H1 (cell line): Measurements from ENCODE around the gene ASXL2. TPM values are rescaled to one million over a fixed set of nuclear protein-coding genes. Genes with fewer than 3 reads are reported as not detected.

Experiments
- CTCF ChIA-PET: fragments of 300-600 bp; sonication (Branson Sonifier 250); formaldehyde crosslinking; loops from one replicate; lab custom pipeline; 2021; ENCODE audit not compliant: partially characterized antibody; lab: Charles Lee
- POLR2A ChIA-PET: fragments of 300-600 bp; sonication (Branson Sonifier 250); formaldehyde crosslinking; loops from one replicate; lab custom pipeline; 2021; ENCODE audit warnings: inconsistent platforms; ENCODE audit not compliant: partially characterized antibody; lab: Charles Lee
- DNase-seq, 2 experiments: peaks; one replicate each; pipeline versions ENCODE4 v3.0.0 to v3.0.0-alpha.2; 2010 to 2022; ENCODE audit warnings: low spot score in 2 of 2, low read depth in 1 of 2, mixed read lengths in 1 of 2
- FAIRE-seq: peaks from 2 replicates; lab custom pipeline; 2011; peaks lifted over from hg19 to GRCh38; lab: Jason Lieb, UNC
- H2AFZ ChIP-seq: 2 replicates; pipeline ENCODE4 v1.8.1; 2012; ENCODE audit warnings: low read length, inconsistent platforms
- H2AK5ac ChIP-seq: 2 replicates; pipeline ENCODE4 v1.6.1; 2013; ENCODE audit warnings: low read depth, low read length
- H2BK120ac ChIP-seq: replicated peaks from 2 replicates; pipeline ENCODE3; 2013; ENCODE audit warnings: low read depth, low read length, inconsistent platforms
- H2BK12ac ChIP-seq: 2 replicates; pipeline ENCODE4 v1.6.1; 2013; ENCODE audit warnings: low read depth, low read length
- H2BK15ac ChIP-seq: 2 replicates; pipeline ENCODE4 v1.6.1; 2013; ENCODE audit warnings: low read length
- H2BK20ac ChIP-seq: 2 replicates; pipeline ENCODE4 v1.6.1; 2013; ENCODE audit warnings: low read length
- H2BK5ac ChIP-seq: 2 replicates; pipeline ENCODE4 v1.6.1; 2013; ENCODE audit warnings: low read depth, low read length
- H3K14ac ChIP-seq: 2 replicates; pipeline ENCODE4 v1.6.1; 2013; ENCODE audit warnings: inconsistent platforms; ENCODE audit not compliant: insufficient read length
- H3K18ac ChIP-seq: 2 replicates; pipeline ENCODE4 v1.6.1; 2013; ENCODE audit warnings: low read length; ENCODE audit errors: extremely low read depth
- H3K23ac ChIP-seq: 2 replicates; pipeline ENCODE4 v1.6.1; 2013; ENCODE audit warnings: inconsistent platforms; ENCODE audit not compliant: insufficient read length
- H3K23me2 ChIP-seq: 2 replicates; pipeline ENCODE4 v1.6.1; 2013; ENCODE audit warnings: low read depth, low read length
- H3K27ac ChIP-seq: 2 replicates; pipeline ENCODE4 v1.6.1; 2011; ENCODE audit warnings: low read depth, low read length, inconsistent platforms
- H3K27me3 ChIP-seq, 4 experiments: replicated peaks in 1 of 4; 1 replicate in 1 of 4; 2 replicates in 3 of 4; pipeline versions ENCODE4 v1.6.1 to v1.8.1; 2011 to 2013; ENCODE audit warnings: low read length in 3 of 4, mild to moderate bottlenecking in 3 of 4, inconsistent platforms in 2 of 4, mixed read lengths in 2 of 4, moderate library complexity in 1 of 4; ENCODE audit not compliant: control insufficient read depth in 3 of 4, insufficient read depth in 3 of 4; ENCODE audit errors: extremely low read depth in 1 of 4
- H3K36me3 ChIP-seq, 4 experiments: 2 replicates each; pipeline versions ENCODE4 v1.6.1 to v1.8.1; 2011 to 2013; ENCODE audit warnings: mild to moderate bottlenecking in 4 of 4, low read length in 3 of 4, moderate library complexity in 2 of 4, control low read depth in 1 of 4, inconsistent platforms in 1 of 4; ENCODE audit not compliant: insufficient read depth in 4 of 4, control insufficient read depth in 2 of 4
- H3K4ac ChIP-seq: replicated peaks from 2 replicates; pipeline ENCODE3; 2013; ENCODE audit warnings: low read length, low read depth, mixed read lengths, inconsistent platforms; ENCODE audit not compliant: insufficient read length
- H3K4me1 ChIP-seq, 4 experiments: replicated peaks in 1 of 4; 1 replicate in 1 of 4; 2 replicates in 3 of 4; pipeline versions ENCODE4 v1.6.1 to v1.8.1; 2011 to 2013; ENCODE audit warnings: low read length in 3 of 4, inconsistent platforms in 2 of 4, mixed read lengths in 1 of 4; ENCODE audit not compliant: insufficient read depth in 4 of 4, control insufficient read depth in 3 of 4
- H3K4me2 ChIP-seq, 2 experiments: 2 replicates each; pipeline versions ENCODE4 v1.6.1 to v1.8.1; 2011 to 2013; ENCODE audit warnings: low read depth in 2 of 2, low read length in 2 of 2, control low read depth in 1 of 2, inconsistent platforms in 1 of 2, mild to moderate bottlenecking in 1 of 2; ENCODE audit not compliant: insufficient read depth in 1 of 2
- H3K4me3 ChIP-seq, 4 experiments: fragments of 200-600, 300-600 bp in 1 of 4; sonication (generic), shearing (Covaris generic), sonication (Bioruptor Twin) in 1 of 4; 2 replicates each; pipeline versions ENCODE4 v1.5.1 to v1.8.1; 2011 to 2016; ENCODE audit warnings: low read length in 4 of 4, low read depth in 3 of 4, control low read depth in 2 of 4, inconsistent platforms in 2 of 4, mild to moderate bottlenecking in 2 of 4, mixed read lengths in 1 of 4, moderate library complexity in 1 of 4; ENCODE audit not compliant: insufficient read depth in 2 of 4; ENCODE audit errors: extremely low read depth in 1 of 4
- H3K56ac ChIP-seq: replicated peaks from 2 replicates; pipeline ENCODE3; 2013; ENCODE audit warnings: low read depth, mild to moderate bottlenecking, mixed read lengths, low read length, inconsistent platforms; ENCODE audit not compliant: insufficient read length
- H3K79me1 ChIP-seq: 2 replicates; pipeline ENCODE4 v1.6.1; 2013; ENCODE audit warnings: low read depth, low read length, control low read depth
- H3K79me2 ChIP-seq, 2 experiments: 2 replicates each; pipeline versions ENCODE4 v1.6.1 to v1.8.1; 2012 to 2013; ENCODE audit warnings: low read length in 2 of 2, mild to moderate bottlenecking in 2 of 2, inconsistent platforms in 1 of 2; ENCODE audit not compliant: insufficient read depth in 2 of 2, control insufficient read depth in 1 of 2
- H3K9ac ChIP-seq, 4 experiments: replicated peaks in 1 of 4; 1 replicate in 1 of 4; 2 replicates in 3 of 4; pipeline versions ENCODE4 v1.6.1 to v1.8.1; 2011 to 2013; ENCODE audit warnings: low read depth in 3 of 4, low read length in 3 of 4, control low read depth in 2 of 4, mild to moderate bottlenecking in 2 of 4, moderate library complexity in 2 of 4, inconsistent platforms in 1 of 4; ENCODE audit errors: extremely low read depth in 1 of 4
- H3K9me3 ChIP-seq, 2 experiments: 2 replicates each; pipeline versions ENCODE4 v1.6.1 to v1.8.1; 2012 to 2013; ENCODE audit warnings: mild to moderate bottlenecking in 2 of 2, moderate library complexity in 2 of 2, control low read depth in 1 of 2, inconsistent platforms in 1 of 2, low read depth in 1 of 2, low read length in 1 of 2, mixed read lengths in 1 of 2; ENCODE audit not compliant: insufficient read depth in 2 of 2
- H4K20me1 ChIP-seq, 2 experiments: replicated peaks in 1 of 2; 2 replicates each; pipeline versions ENCODE3 to v1.8.1; 2011 to 2013; ENCODE audit warnings: inconsistent platforms in 2 of 2, low read length in 2 of 2, mild to moderate bottlenecking in 1 of 2; ENCODE audit not compliant: insufficient read depth in 2 of 2, control insufficient read depth in 1 of 2
- H4K5ac ChIP-seq: 2 replicates; pipeline ENCODE4 v1.6.1; 2013; ENCODE audit warnings: low read length, low read depth, mixed read lengths, inconsistent platforms; ENCODE audit not compliant: insufficient read length
- H4K8ac ChIP-seq: 2 replicates; pipeline ENCODE4 v1.8.0; 2013; ENCODE audit warnings: mild to moderate bottlenecking, moderate library complexity, low read length, inconsistent platforms; ENCODE audit not compliant: insufficient read depth; ENCODE audit errors: extremely low read depth
- H4K91ac ChIP-seq: replicated peaks from 2 replicates; pipeline ENCODE3; 2013; ENCODE audit warnings: low read length, mixed read lengths, inconsistent platforms; ENCODE audit not compliant: insufficient read length
- HDAC6 ChIP-seq: IDR thresholded peaks from one replicate; pipeline ENCODE4 v1.7.1; 2012; ENCODE audit warnings: low read depth, mild to moderate bottlenecking, inconsistent platforms, low read length, moderate library complexity
- POLR2AphosphoS5 ChIP-seq: IDR thresholded peaks from 2 replicates; pipeline ENCODE4 v1.6.1; 2011; ENCODE audit warnings: low read depth, low read length
- RNF2 ChIP-seq: fragments of 200-900, 300-1000 bp; sonication (generic); IDR thresholded peaks from 2 replicates; pipeline ENCODE4 v1.7.1; 2016; ENCODE audit warnings: borderline replicate concordance, low read depth, mild to moderate bottlenecking, antibody characterized with exemption, low read length; ENCODE audit not compliant: poor library complexity, severe bottlenecking; ENCODE audit errors: missing control alignments
- ZNF274 ChIP-seq: IDR thresholded peaks from 2 replicates; pipeline ENCODE4 v1.7.0; 2012; ENCODE audit warnings: low read length, borderline replicate concordance; ENCODE audit errors: extremely low read depth
- WGBS, 2 experiments: shearing (Covaris generic) in 1 of 2; methylation state at CpG; one replicate each; pipeline versions ENCODE4 v1.1.6 to v1.1.7; 2013 to 2015; ENCODE audit warnings: low lambda C conversion rate in 2 of 2, mixed read lengths in 2 of 2, inconsistent platforms in 1 of 2, low coverage in 1 of 2, missing lambda C conversion rate in 1 of 2; ENCODE audit not compliant: insufficient replicate concordance in 2 of 2, insufficient coverage in 1 of 2, insufficient read length in 1 of 2; ENCODE audit errors: extremely low coverage in 1 of 2, missing lambda C conversion rate in 1 of 2; 5-methylcytosine and 5-hydroxymethylcytosine counted together
- polyA plus RNA-seq, 7 experiments: library from polyadenylated mRNA; depleted of rRNA in 3 of 7; stranded (reverse) in 5 of 7; unstranded in 2 of 7; fragments of >200 nt in 5 of 7; fragments of 200-250 nt in 2 of 7; gene quantifications; 1 replicate in 5 of 7; 2 replicates in 1 of 7; 4 replicates in 1 of 7; pipeline versions ENCODE4 v1.2.1 to v1.2.3, GENCODE V29; 2011 to 2013; ENCODE audit warnings: missing spikeins in 2 of 7, mixed read lengths in 2 of 7
- total RNA-seq: library from RNA; stranded (reverse); fragmentation: NEBNext Ultra II Directional; extraction: Animal tissue kit (Norgen Biotek cat#: 25700); gene quantifications from 2 replicates; pipeline ENCODE4 v1.2.1, GENCODE V29; 2021
- TF ChIP-seq, protein P1 (sequence below): IDR thresholded peaks from 2 replicates; pipeline ENCODE4 v1.6.1; 2011; ENCODE audit warnings: low read depth, mild to moderate bottlenecking, low read length; ENCODE audit not compliant: insufficient read depth

Gene ASXL2
- total and polyA plus RNA-seq, 2 of the 8 experiments (the other 6 are each of a cell fraction or from before 2014, with no cell fraction given): 7.2 to 41.3 TPM

DNA sequence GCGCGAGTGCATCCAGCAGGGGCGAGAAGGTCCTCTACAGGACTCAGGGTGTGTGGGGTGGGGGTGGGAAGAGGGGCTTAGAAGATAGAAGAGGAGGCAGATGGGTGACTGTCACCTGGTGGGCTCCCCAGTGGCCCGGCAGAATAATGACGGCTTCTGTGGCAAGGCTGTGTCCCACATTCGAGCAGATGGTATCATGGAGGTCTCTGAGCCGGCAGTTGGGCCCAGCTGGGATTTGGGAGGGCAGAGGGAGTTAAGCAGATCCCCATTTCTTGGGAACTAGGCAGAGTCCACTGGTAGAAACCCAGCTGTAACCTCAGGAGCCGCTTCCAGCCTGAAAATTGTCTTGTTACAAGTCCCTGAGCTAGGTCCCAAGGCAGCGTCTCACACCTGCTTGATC is 176.5 kb downstream of the ASXL2 start:
- Histone ChIP-seq H3K9ac (no peak overlapping the region), H2BK20ac (no peak overlapping the region), H3K9me3 (peaks cover 0 to 5% of the 10 kb centered on the region in 2 experiments; a peak in 1 of 4 replicates), H3K4me3 (no peak overlapping the region), H3K79me1 (no peaks in the 10 kb centered on the region), H2BK120ac (no peak overlapping the region), H3K27me3 (peaks cover 0 to 8% (median under 1%) of the 10 kb centered on the region in 4 experiments; a peak in 2 of 7 replicates), H3K27ac (no peak overlapping the region), H4K91ac (no peak overlapping the region), H2BK12ac (no peak overlapping the region), H3K23me2 (no peaks in the 10 kb centered on the region; the same call in 1 of the 2 replicates), H2BK15ac (no peak overlapping the region), H3K18ac (no peak overlapping the region), H3K4ac (no peak overlapping the region), H3K4me2 (no peak overlapping the region), H2BK5ac (no peak overlapping the region), H4K8ac (no peak overlapping the region), H3K14ac (no peak overlapping the region), H4K5ac (no peak overlapping the region), H3K36me3 (no peaks in the 10 kb centered on the region), H3K4me1 (peaks cover 0 to 12% (median 6%) of the 10 kb centered on the region in 4 experiments; a peak in 6 of 7 replicates), H2AK5ac (no peak overlapping the region), H3K56ac (no peak overlapping the region), H4K20me1 (no peaks in the 10 kb centered on the region), H2AFZ (0 out of 2 replicates have a peak overlapping the region, but pooled peaks have one; percentile 57), H3K79me2 (no peaks in the 10 kb centered on the region), H3K23ac (no peak overlapping the region)
- no peak for FAIRE-seq
- CTCF ChIA-PET: interaction anchor here (0.6 to 6.8 kb wide), 12 partner anchors 8 to 487 kb away, joined by 3 to 110 read pairs (median 6); no protein-coding TSS in a partner anchor
- WGBS, 2 experiments: 89% methylated on average over 7 of the region's 9 CpGs; no CpG with 5 or more reads in 1 of the 2 experiments
- DNase-seq: no peak
- TF ChIP-seq POLR2AphosphoS5 (no peak), RNF2 (no peak), HDAC6 (no peak), ZNF274 (no peak)
- TF ChIP-seq, protein P1, sequence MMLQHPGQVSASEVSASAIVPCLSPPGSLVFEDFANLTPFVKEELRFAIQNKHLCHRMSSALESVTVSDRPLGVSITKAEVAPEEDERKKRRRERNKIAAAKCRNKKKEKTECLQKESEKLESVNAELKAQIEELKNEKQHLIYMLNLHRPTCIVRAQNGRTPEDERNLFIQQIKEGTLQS: no peak
- POLR2A ChIA-PET: interaction anchor here (0.6 kb wide), 2 partner anchors 470 to 1930 kb away, joined by 3 to 4 read pairs; no protein-coding TSS in a partner anchor
